HEK293T (cell line): ENCODE measurements around the gene EFCAB6.

Source experiments
- BHLHE40 ChIP-seq: fragments of 450-650 bp; IDR thresholded peaks from 2 replicates; pipeline ENCODE4 v1.6.1; 2016; ENCODE audit warnings: mild to moderate bottlenecking, moderate library complexity, borderline replicate concordance
- ELF4 ChIP-seq: fragments of 450-650 bp; IDR thresholded peaks from 2 replicates; pipeline ENCODE4 v1.6.1; 2017; ENCODE audit warnings: antibody characterized with exemption
- SP1 ChIP-seq: fragments of 450-650 bp; IDR thresholded peaks from 2 replicates; pipeline ENCODE4 v1.6.1; 2017
- TF ChIP-seq, protein P1 (sequence below): fragments of 450-650 bp; IDR thresholded peaks from 2 replicates; pipeline ENCODE4 v1.6.1; 2016

DNA sequence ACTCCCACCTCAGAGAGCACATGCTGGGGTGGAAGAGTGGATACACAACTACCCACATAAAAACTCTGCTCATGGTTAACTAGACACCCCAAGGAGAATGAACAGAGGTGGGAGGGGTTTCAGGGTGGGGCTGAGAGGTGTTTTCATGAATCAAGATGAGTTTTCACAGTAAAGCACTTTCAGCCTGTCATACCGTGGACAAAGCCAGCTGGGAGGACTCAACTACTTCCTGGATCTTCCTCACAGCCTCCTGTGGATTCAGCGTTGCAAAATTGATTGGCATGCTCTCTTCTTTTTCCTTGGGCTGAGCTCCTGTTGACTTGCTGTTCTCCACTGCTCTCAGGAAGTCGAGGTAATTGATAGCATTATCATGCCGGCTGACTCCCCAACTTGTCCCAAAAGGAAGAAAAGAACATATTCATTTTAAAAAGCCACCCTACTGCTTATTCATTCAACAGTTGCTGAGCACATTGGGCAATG, 231.8 kb downstream of the EFCAB6 start:
- no peak for TF ChIP-seq ELF4
- no peak for TF ChIP-seq SP1
- TF ChIP-seq, protein P1, sequence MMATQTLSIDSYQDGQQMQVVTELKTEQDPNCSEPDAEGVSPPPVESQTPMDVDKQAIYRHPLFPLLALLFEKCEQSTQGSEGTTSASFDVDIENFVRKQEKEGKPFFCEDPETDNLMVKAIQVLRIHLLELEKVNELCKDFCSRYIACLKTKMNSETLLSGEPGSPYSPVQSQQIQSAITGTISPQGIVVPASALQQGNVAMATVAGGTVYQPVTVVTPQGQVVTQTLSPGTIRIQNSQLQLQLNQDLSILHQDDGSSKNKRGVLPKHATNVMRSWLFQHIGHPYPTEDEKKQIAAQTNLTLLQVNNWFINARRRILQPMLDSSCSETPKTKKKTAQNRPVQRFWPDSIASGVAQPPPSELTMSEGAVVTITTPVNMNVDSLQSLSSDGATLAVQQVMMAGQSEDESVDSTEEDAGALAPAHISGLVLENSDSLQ: no peak
- no peak for TF ChIP-seq BHLHE40
